Natural killer cell (primary cell): ENCODE results near the gene MED8. TPM values are rescaled to one million over a fixed set of nuclear protein-coding genes. Genes with fewer than 3 reads are reported as not detected.
A peak's percentile ranks its signal among the peaks of the same experiment; 100 is the strongest.

ENCODE experiments used
- ATAC-seq, 3 donors: fragments of 150-1000 bp in 2 of 3; fragments of 200-7000 bp in 1 of 3; cut with Tn5 transposase; 1 replicate in 1 of 3; 2 replicates in 2 of 3; pipeline ENCODE4 v1.10.0; 2021; ENCODE audit warnings: mild to moderate bottlenecking in 2 of 3, moderate library complexity in 2 of 3
- DNase-seq, 2 donors: peaks; one replicate each; pipeline versions ENCODE4 v3.0.0 to v3.0.0-alpha.2; 2013 to 2021; ENCODE audit warnings: mixed read lengths in 1 of 2
- H3K27ac ChIP-seq: one replicate; pipeline ENCODE4 v1.5.1; 2013; ENCODE audit warnings: mild to moderate bottlenecking, low read length
- H3K27me3 ChIP-seq: one replicate; pipeline ENCODE4 v1.6.1; 2013; ENCODE audit warnings: low read length; ENCODE audit not compliant: control insufficient read depth, insufficient read depth
- H3K36me3 ChIP-seq: one replicate; pipeline ENCODE4 v1.6.1; 2013; ENCODE audit warnings: low read length; ENCODE audit not compliant: control insufficient read depth, insufficient read depth
- H3K4me1 ChIP-seq: one replicate; pipeline ENCODE4 v1.6.1; 2013; ENCODE audit warnings: low read length; ENCODE audit not compliant: control insufficient read depth, insufficient read depth
- H3K4me3 ChIP-seq: one replicate; pipeline ENCODE4 v1.5.1; 2013; ENCODE audit warnings: low read length
- H3K9me3 ChIP-seq: one replicate; pipeline ENCODE4 v1.6.1; 2013; ENCODE audit warnings: low read length; ENCODE audit not compliant: control insufficient read depth, insufficient read depth
- H3K27ac Mint-ChIP-seq, 2 donors: one replicate each; pipeline ENCODE4 v1.8.0; 2022; ENCODE audit warnings: mild to moderate bottlenecking in 2 of 2, mixed read lengths in 2 of 2, moderate library complexity in 1 of 2
- H3K27me3 Mint-ChIP-seq, 2 donors: one replicate each; pipeline ENCODE4 v1.8.0; 2022; ENCODE audit warnings: low read depth in 2 of 2, mixed read lengths in 2 of 2
- H3K36me3 Mint-ChIP-seq: one replicate; pipeline ENCODE4 v1.8.0; 2022; ENCODE audit warnings: mixed read lengths
- H3K4me1 Mint-ChIP-seq, 2 donors: one replicate each; pipeline ENCODE4 v1.8.0; 2022; ENCODE audit warnings: mixed read lengths in 2 of 2
- H3K4me3 Mint-ChIP-seq: one replicate; pipeline ENCODE4 v1.8.0; 2022; ENCODE audit warnings: mild to moderate bottlenecking, moderate library complexity, mixed read lengths
- H3K9me3 Mint-ChIP-seq, 2 donors: one replicate each; pipeline ENCODE4 v1.8.0; 2022; ENCODE audit warnings: mixed read lengths in 2 of 2
- WGBS: methylation state at CpG from one replicate; pipeline ENCODE4 v1.1.7; 2013; ENCODE audit warnings: missing lambda C conversion rate; ENCODE audit not compliant: insufficient coverage; 5-methylcytosine and 5-hydroxymethylcytosine counted together
- intact Hi-C: fragments of 100-400 bp; cut with micrococcal nuclease; formaldehyde crosslinking; loops from one replicate; pipeline ENCODE4 v1.14.2; 2022
- total RNA-seq, 4 donors: library from RNA; stranded (reverse); fragments of 120-200 nt in 1 of 4; gene quantifications; one replicate each; pipeline versions ENCODE4 v1.2.3 to v1.2.4, GENCODE V29; 2013 to 2022
- TF ChIP-seq, protein P1 (sequence below): fragments of 200-600 bp; IDR thresholded peaks from one replicate; pipeline ENCODE4 v1.8.0; 2022; ENCODE audit warnings: antibody characterized with exemption

Gene MED8
- total RNA-seq, 3 donors from 2014 or later (not counting 1 experiment from before 2014, with no cell fraction given): 17.8 to 26.8 (median 22.0) TPM

GRCh38 chr1:43360616-43361015 lies 29.0 kb downstream of the MED8 start:
- Histone ChIP-seq H3K36me3 (peaks cover 41% of the 10 kb centered on the region), H3K4me1 (peaks cover 24% of the 10 kb centered on the region), H3K27me3 (no peaks in the 10 kb centered on the region), H3K4me3 (no peak overlapping the region), H3K9me3 (no peaks in the 10 kb centered on the region), H3K27ac (no peak overlapping the region)
- H3K27me3 Mint-ChIP-seq: no peaks in the 10 kb centered on the region
- no peak overlapping the region for H3K27ac Mint-ChIP-seq
- TF ChIP-seq, protein P1, sequence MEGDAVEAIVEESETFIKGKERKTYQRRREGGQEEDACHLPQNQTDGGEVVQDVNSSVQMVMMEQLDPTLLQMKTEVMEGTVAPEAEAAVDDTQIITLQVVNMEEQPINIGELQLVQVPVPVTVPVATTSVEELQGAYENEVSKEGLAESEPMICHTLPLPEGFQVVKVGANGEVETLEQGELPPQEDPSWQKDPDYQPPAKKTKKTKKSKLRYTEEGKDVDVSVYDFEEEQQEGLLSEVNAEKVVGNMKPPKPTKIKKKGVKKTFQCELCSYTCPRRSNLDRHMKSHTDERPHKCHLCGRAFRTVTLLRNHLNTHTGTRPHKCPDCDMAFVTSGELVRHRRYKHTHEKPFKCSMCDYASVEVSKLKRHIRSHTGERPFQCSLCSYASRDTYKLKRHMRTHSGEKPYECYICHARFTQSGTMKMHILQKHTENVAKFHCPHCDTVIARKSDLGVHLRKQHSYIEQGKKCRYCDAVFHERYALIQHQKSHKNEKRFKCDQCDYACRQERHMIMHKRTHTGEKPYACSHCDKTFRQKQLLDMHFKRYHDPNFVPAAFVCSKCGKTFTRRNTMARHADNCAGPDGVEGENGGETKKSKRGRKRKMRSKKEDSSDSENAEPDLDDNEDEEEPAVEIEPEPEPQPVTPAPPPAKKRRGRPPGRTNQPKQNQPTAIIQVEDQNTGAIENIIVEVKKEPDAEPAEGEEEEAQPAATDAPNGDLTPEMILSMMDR: no peak
- no peaks in the 10 kb centered on the region for H3K36me3 Mint-ChIP-seq
- intact Hi-C loops: no loop called here
- DNase-seq: no peak
- H3K4me1 Mint-ChIP-seq: peaks cover 23 to 48% of the 10 kb centered on the region in 2 donors
- H3K9me3 Mint-ChIP-seq: no peaks in the 10 kb centered on the region
- no peak for ATAC-seq
- WGBS: 36% methylated on average over 4 of the region's 4 CpGs
- peak overlapping the region; percentile 47 for H3K4me3 Mint-ChIP-seq

DNA sequence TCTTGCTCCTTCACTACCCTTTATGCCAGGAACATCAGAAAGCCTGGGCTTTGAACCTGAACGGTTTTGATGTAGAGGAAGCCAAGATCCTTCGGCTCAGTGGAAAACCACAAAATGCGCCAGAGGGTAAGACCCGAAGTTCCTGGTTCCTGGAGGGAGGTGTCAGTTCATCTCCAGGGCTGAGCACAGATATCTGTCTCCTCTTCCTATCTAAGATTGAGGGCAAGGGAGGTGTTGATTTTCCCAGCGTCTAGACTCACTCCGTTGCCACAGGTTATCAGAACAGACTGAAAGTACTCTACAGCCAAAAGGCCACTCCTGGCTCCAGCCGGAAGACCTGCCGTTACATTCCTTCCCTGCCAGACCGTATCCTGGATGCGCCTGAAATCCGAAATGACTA lies 29.9 kb downstream of the MED8 start:
- ATAC-seq (no peak), DNase-seq (no peak)
- Histone ChIP-seq H3K4me3 (no peak overlapping the region), H3K27me3 (no peaks in the 10 kb centered on the region), H3K9me3 (no peaks in the 10 kb centered on the region), H3K4me1 (peaks cover 24% of the 10 kb centered on the region), H3K27ac (no peak overlapping the region), H3K36me3 (peaks cover 33% of the 10 kb centered on the region)
- WGBS: 61% methylated on average over 11 of the region's 11 CpGs
- H3K36me3 Mint-ChIP-seq: no peaks in the 10 kb centered on the region
- no peaks in the 10 kb centered on the region for H3K27me3 Mint-ChIP-seq
- intact Hi-C loops: loop anchor here (2.0 kb wide), 1 partner anchor 133 kb away; no protein-coding TSS in a partner anchor
- TF ChIP-seq, protein P1: no peak
- H3K4me3 Mint-ChIP-seq: peak overlapping the region; percentile 92
- H3K4me1 Mint-ChIP-seq: peaks cover 14 to 40% of the 10 kb centered on the region in 2 donors
- no peaks in the 10 kb centered on the region for H3K9me3 Mint-ChIP-seq
- peak overlapping the region in 1 of 2 donors; percentile 31 for H3K27ac Mint-ChIP-seq

- Histone ChIP-seq H3K36me3 (peaks cover 26% of the 10 kb centered on the region), H3K27me3 (no peaks in the 10 kb centered on the region), H3K9me3 (no peaks in the 10 kb centered on the region), H3K4me1 (peaks cover 24% of the 10 kb centered on the region), H3K4me3 (peak within 1 kb of the TSS; percentile 62), H3K27ac (peak within 1 kb of the TSS; percentile 53)
- H3K27ac Mint-ChIP-seq: peak within 1 kb of the TSS; percentile 62 to 81
- TF ChIP-seq, protein P1: no peak
- peaks cover 10 to 33% of the 10 kb centered on the region in 2 donors for H3K4me1 Mint-ChIP-seq
- ATAC-seq: peak; percentile 98 to 99 (median 98)
- peak within 1 kb of the TSS; percentile 92 for H3K4me3 Mint-ChIP-seq
- DNase-seq: peak; percentile 95 to 96
- intact Hi-C loops: loop anchor here (1.0 to 2.0 kb wide), 2 partner anchors 9 to 132 kb away; partner anchors contain the start of gene ELOVL1
- WGBS: 5% methylated on average over 59 of the region's 59 CpGs
- H3K36me3 Mint-ChIP-seq: no peaks in the 10 kb centered on the region
- no peaks in the 10 kb centered on the region for H3K27me3 Mint-ChIP-seq
- no peaks in the 10 kb centered on the region for H3K9me3 Mint-ChIP-seq
These were observed 30.6 kb downstream of the MED8 start, which contains the start of gene CDC20 for GRCh38 chr1:43358746-43359693. CDC20 (plus strand) TSS chr1:43358981; CDS start chr1:43359216, 235 bp downstream.
